Natural killer cell (primary cell): ENCODE measurements around the gene SPATA2. TPM values are rescaled to one million over a fixed set of nuclear protein-coding genes. Genes with fewer than 3 reads are reported as not detected.

Experiments used
- ATAC-seq, 3 donors: fragments of 150-1000 bp in 2 of 3; fragments of 200-7000 bp in 1 of 3; cut with Tn5 transposase; 1 replicate in 1 of 3; 2 replicates in 2 of 3; pipeline ENCODE4 v1.10.0; 2021; ENCODE audit warnings: mild to moderate bottlenecking in 2 of 3, moderate library complexity in 2 of 3
- DNase-seq, 2 donors: peaks; one replicate each; pipeline versions ENCODE4 v3.0.0 to v3.0.0-alpha.2; 2013 to 2021; ENCODE audit warnings: mixed read lengths in 1 of 2
- H3K27ac ChIP-seq: one replicate; pipeline ENCODE4 v1.5.1; 2013; ENCODE audit warnings: mild to moderate bottlenecking, low read length
- H3K27me3 ChIP-seq: one replicate; pipeline ENCODE4 v1.6.1; 2013; ENCODE audit warnings: low read length; ENCODE audit not compliant: control insufficient read depth, insufficient read depth
- H3K36me3 ChIP-seq: one replicate; pipeline ENCODE4 v1.6.1; 2013; ENCODE audit warnings: low read length; ENCODE audit not compliant: control insufficient read depth, insufficient read depth
- H3K4me1 ChIP-seq: one replicate; pipeline ENCODE4 v1.6.1; 2013; ENCODE audit warnings: low read length; ENCODE audit not compliant: control insufficient read depth, insufficient read depth
- H3K4me3 ChIP-seq: one replicate; pipeline ENCODE4 v1.5.1; 2013; ENCODE audit warnings: low read length
- H3K9me3 ChIP-seq: one replicate; pipeline ENCODE4 v1.6.1; 2013; ENCODE audit warnings: low read length; ENCODE audit not compliant: control insufficient read depth, insufficient read depth
- H3K27ac Mint-ChIP-seq, 2 donors: one replicate each; pipeline ENCODE4 v1.8.0; 2022; ENCODE audit warnings: mild to moderate bottlenecking in 2 of 2, mixed read lengths in 2 of 2, moderate library complexity in 1 of 2
- H3K27me3 Mint-ChIP-seq, 2 donors: one replicate each; pipeline ENCODE4 v1.8.0; 2022; ENCODE audit warnings: low read depth in 2 of 2, mixed read lengths in 2 of 2
- H3K36me3 Mint-ChIP-seq: one replicate; pipeline ENCODE4 v1.8.0; 2022; ENCODE audit warnings: mixed read lengths
- H3K4me1 Mint-ChIP-seq, 2 donors: one replicate each; pipeline ENCODE4 v1.8.0; 2022; ENCODE audit warnings: mixed read lengths in 2 of 2
- H3K4me3 Mint-ChIP-seq: one replicate; pipeline ENCODE4 v1.8.0; 2022; ENCODE audit warnings: mild to moderate bottlenecking, moderate library complexity, mixed read lengths
- H3K9me3 Mint-ChIP-seq, 2 donors: one replicate each; pipeline ENCODE4 v1.8.0; 2022; ENCODE audit warnings: mixed read lengths in 2 of 2
- WGBS: methylation state at CpG from one replicate; pipeline ENCODE4 v1.1.7; 2013; ENCODE audit warnings: missing lambda C conversion rate; ENCODE audit not compliant: insufficient coverage; 5-methylcytosine and 5-hydroxymethylcytosine counted together
- intact Hi-C: fragments of 100-400 bp; cut with micrococcal nuclease; formaldehyde crosslinking; loops from one replicate; pipeline ENCODE4 v1.14.2; 2022
- total RNA-seq, 4 donors: library from RNA; stranded (reverse); fragments of 120-200 nt in 1 of 4; gene quantifications; one replicate each; pipeline versions ENCODE4 v1.2.3 to v1.2.4, GENCODE V29; 2013 to 2022
- TF ChIP-seq, protein P1 (sequence below): fragments of 200-600 bp; IDR thresholded peaks from one replicate; pipeline ENCODE4 v1.8.0; 2022; ENCODE audit warnings: antibody characterized with exemption

Gene SPATA2
- total RNA-seq, 3 donors from 2014 or later (not counting 1 experiment from before 2014, with no cell fraction given) = 16.4 to 25.8 (median 25.1) TPM

DNA sequence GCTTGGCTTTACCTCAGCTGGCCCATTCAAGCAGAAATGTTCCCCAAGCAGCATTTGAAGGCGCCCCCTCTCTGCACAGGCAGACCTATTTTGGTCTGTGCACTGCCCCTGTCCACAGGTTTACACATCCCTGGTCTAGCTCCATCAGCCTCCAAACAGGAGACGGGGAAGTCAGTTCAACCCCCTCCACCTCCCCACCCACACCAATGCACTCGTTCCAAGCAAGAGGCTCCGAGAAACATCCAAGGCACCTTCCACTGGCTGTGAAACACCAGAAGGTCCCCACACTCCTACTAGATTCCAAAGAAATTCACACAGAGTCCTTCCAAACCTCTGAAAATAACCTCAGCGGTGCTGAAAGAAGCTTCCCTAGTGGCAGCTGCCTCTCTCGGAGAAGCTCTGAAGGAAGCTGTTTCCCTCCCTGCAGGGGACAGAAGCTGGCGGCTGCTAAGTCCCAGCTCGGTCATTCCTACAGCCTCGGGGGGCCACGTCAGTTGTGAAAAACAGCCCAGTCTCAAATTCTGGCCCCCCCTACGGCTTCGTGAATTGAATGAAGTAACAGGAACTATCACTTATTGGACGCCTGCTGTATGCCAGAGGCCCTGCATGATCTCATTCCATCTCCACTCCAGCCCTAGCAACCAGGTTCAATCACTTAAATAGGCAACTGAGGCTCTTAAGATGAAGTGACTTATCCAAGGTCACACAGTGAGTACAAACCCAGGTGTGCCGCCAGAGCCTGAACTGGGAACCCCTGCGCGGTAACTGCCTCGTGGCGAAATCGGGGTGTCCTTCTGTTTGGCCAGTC, 815 bp downstream of the SPATA2 start:
- Mint-ChIP-seq H3K27ac (peak overlapping the region; percentile 100), H3K27me3 (no peaks in the 10 kb centered on the region), H3K9me3 (no peaks in the 10 kb centered on the region), H3K4me1 (peaks cover 41 to 46% of the 10 kb centered on the region in 2 donors), H3K36me3 (no peaks in the 10 kb centered on the region), H3K4me3 (peak overlapping the region; percentile 98)
- H3K4me3 ChIP-seq = peak overlapping the region; percentile 82
- no peaks in the 10 kb centered on the region for H3K36me3 ChIP-seq
- H3K27ac ChIP-seq = peak overlapping the region; percentile 96
- TF ChIP-seq, protein P1, sequence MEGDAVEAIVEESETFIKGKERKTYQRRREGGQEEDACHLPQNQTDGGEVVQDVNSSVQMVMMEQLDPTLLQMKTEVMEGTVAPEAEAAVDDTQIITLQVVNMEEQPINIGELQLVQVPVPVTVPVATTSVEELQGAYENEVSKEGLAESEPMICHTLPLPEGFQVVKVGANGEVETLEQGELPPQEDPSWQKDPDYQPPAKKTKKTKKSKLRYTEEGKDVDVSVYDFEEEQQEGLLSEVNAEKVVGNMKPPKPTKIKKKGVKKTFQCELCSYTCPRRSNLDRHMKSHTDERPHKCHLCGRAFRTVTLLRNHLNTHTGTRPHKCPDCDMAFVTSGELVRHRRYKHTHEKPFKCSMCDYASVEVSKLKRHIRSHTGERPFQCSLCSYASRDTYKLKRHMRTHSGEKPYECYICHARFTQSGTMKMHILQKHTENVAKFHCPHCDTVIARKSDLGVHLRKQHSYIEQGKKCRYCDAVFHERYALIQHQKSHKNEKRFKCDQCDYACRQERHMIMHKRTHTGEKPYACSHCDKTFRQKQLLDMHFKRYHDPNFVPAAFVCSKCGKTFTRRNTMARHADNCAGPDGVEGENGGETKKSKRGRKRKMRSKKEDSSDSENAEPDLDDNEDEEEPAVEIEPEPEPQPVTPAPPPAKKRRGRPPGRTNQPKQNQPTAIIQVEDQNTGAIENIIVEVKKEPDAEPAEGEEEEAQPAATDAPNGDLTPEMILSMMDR = no peak
- DNase-seq (peak; percentile 35 to 59), ATAC-seq (peak; percentile 1 to 26 (median 3))
- WGBS = 11% methylated on average over 19 of the region's 19 CpGs
- H3K4me1 ChIP-seq = peaks cover 26% of the 10 kb centered on the region
- H3K9me3 ChIP-seq = no peaks in the 10 kb centered on the region
- H3K27me3 ChIP-seq = no peaks in the 10 kb centered on the region
- intact Hi-C loops = loop anchor here (1.0 kb wide), 1 partner anchor 22 kb away; the partner anchor contains the start of gene RNF114

DNA sequence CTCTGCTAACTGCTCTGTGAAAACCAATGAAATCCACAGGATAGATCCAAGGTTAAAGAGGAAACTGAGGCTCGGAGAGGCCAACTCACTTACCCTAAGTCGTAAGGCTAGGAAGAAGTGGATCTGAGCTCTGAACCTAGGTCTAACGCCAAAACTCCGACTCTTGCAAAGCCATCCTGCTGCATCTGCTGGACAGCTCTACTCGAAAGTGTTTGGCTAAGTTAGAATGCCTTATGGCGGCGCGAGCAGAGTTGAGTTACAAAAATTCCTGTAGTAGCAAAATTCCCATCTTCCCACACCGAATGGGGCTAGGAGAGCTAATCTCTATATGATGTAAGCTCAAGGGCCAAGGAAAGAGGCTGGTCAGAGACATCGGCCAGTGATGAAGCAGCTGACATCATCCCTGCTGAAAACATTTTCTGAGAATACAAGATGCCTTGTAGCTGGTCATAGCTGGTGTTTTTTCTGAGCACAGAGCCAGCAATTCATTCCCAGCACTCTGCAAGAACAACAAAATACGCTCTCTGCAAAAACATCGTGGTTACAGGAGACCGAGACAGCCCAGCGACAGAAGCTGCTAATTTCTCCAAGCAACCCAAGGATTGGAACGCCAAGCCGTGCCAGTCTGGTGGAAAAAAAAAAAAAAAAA, 1.8 kb downstream of the SPATA2 start:
- H3K4me1 Mint-ChIP-seq = peaks cover 41 to 46% of the 10 kb centered on the region in 2 donors
- Histone ChIP-seq H3K9me3 (no peaks in the 10 kb centered on the region), H3K27ac (no peak overlapping the region), H3K4me1 (peaks cover 26% of the 10 kb centered on the region), H3K27me3 (no peaks in the 10 kb centered on the region), H3K4me3 (no peak overlapping the region), H3K36me3 (no peaks in the 10 kb centered on the region)
- WGBS = 94% methylated on average over 16 of the region's 16 CpGs
- intact Hi-C loops = no loop called here
- DNase-seq = no peak
- no peak for ATAC-seq
- H3K27me3 Mint-ChIP-seq = no peaks in the 10 kb centered on the region
- no peaks in the 10 kb centered on the region for H3K9me3 Mint-ChIP-seq
- TF ChIP-seq, protein P1 = no peak
- H3K36me3 Mint-ChIP-seq = no peaks in the 10 kb centered on the region
- H3K4me3 Mint-ChIP-seq = peak overlapping the region; percentile 98
- peak overlapping the region; percentile 100 for H3K27ac Mint-ChIP-seq

GRCh38 chr20:49910340-49910706, 5.0 kb downstream of the SPATA2 start:
- H3K9me3 ChIP-seq = no peaks in the 10 kb centered on the region
- ATAC-seq (no peak), DNase-seq (no peak)
- TF ChIP-seq, protein P1 = no peak
- Mint-ChIP-seq H3K9me3 (no peaks in the 10 kb centered on the region), H3K4me1 (peaks cover 24 to 37% of the 10 kb centered on the region in 2 donors), H3K27ac (no peak overlapping the region), H3K27me3 (no peaks in the 10 kb centered on the region), H3K4me3 (no peak overlapping the region), H3K36me3 (peaks cover 5% of the 10 kb centered on the region)
- 97% methylated on average over 4 of the region's 4 CpGs for WGBS
- no peak overlapping the region for H3K4me3 ChIP-seq
- H3K27me3 ChIP-seq = no peaks in the 10 kb centered on the region
- H3K4me1 ChIP-seq = peaks cover 17% of the 10 kb centered on the region
- H3K36me3 ChIP-seq = peaks cover 20% of the 10 kb centered on the region
- H3K27ac ChIP-seq = no peak overlapping the region
- intact Hi-C loops = no loop called here
